Upper lobe of left lung (tissue), 6 donors: ENCODE measurements around the gene MFSD6. TPM values are rescaled to one million over a fixed set of nuclear protein-coding genes. Genes with fewer than 3 reads are reported as not detected.
"Not testable (repeated sequence)": the region's sequence is repeated elsewhere in the genome, so short reads cannot be mapped to it uniquely, and the experiment has no call there.

Experiments
- ATAC-seq, 2 donors: fragments of 200-7000 bp; cut with Tn5 transposase; one replicate each; pipeline ENCODE4 v1.9.1; 2022; ENCODE audit warnings: mild to moderate bottlenecking in 2 of 2, moderate library complexity in 2 of 2; ENCODE audit not compliant: low FRiP score in 2 of 2
- DNase-seq, 2 donors: peaks; one replicate each; pipeline ENCODE4 v3.0.0-alpha.2; 2019 to 2020
- H3K27ac ChIP-seq, 4 donors: fragments of 200-600 bp; sonication (generic); one replicate each; pipeline ENCODE4 v1.5.1; 2016 to 2019
- H3K27me3 ChIP-seq, 4 donors: fragments of 200-600 bp; sonication (generic); one replicate each; pipeline ENCODE4 v1.5.1; 2017 to 2019
- H3K36me3 ChIP-seq, 4 donors: fragments of 200-600 bp; sonication (generic); one replicate each; pipeline ENCODE4 v1.5.1; 2016 to 2019
- H3K4me1 ChIP-seq, 4 donors: fragments of 200-600 bp; sonication (generic); one replicate each; pipeline ENCODE4 v1.5.1; 2018 to 2019
- H3K4me3 ChIP-seq, 4 donors: fragments of 200-600 bp; sonication (generic); one replicate each; pipeline ENCODE4 v1.5.1; 2017 to 2019; ENCODE audit warnings: mild to moderate bottlenecking in 2 of 4, moderate library complexity in 1 of 4
- H3K9me3 ChIP-seq, 4 donors: fragments of 200-600 bp; sonication (generic); one replicate each; pipeline ENCODE4 v1.5.1; 2018 to 2019
- CTCF ChIP-seq, 6 experiments: fragments of 450-650 bp in 4 of 6; fragments of 200-600 bp in 2 of 6; sonication (generic) in 2 of 6; IDR thresholded peaks; one replicate each; pipeline ENCODE4 v1.5.1; 2016 to 2019; ENCODE audit warnings: antibody characterized with exemption in 6 of 6
- EP300 ChIP-seq, 4 donors: sonication (generic); formaldehyde crosslinking; IDR thresholded peaks; one replicate each; pipeline ENCODE4 v1.5.1; 2017; ENCODE audit warnings: antibody characterized with exemption in 4 of 4, control low read depth in 2 of 4
- POLR2A ChIP-seq, 4 donors: fragments of 450-650 bp; IDR thresholded peaks; one replicate each; pipeline ENCODE4 v1.5.1; 2016 to 2017; ENCODE audit warnings: antibody characterized with exemption in 4 of 4, mild to moderate bottlenecking in 2 of 4
- POLR2AphosphoS5 ChIP-seq, 2 donors: sonication (generic); formaldehyde crosslinking; IDR thresholded peaks; one replicate each; pipeline ENCODE4 v1.5.1; 2017; ENCODE audit warnings: antibody characterized with exemption in 2 of 2
- WGBS, 2 donors: methylation state at CpG; one replicate each; pipeline ENCODE4 v1.1.5; 2017 to 2018; 5-methylcytosine and 5-hydroxymethylcytosine counted together
- total RNA-seq, 6 donors: library from RNA; depleted of rRNA in 4 of 6; stranded (reverse); fragments of >200 nt in 4 of 6; gene quantifications; one replicate each; pipeline versions ENCODE4 v1.1.0 to v1.2.1, GENCODE V29; 2016 to 2021
- donor health status: DM: no; HTN: no; CAD: no; lungs with moderate emphysema.
- donor health status: DM: no; HTN: yes; CAD: no; lungs with severe emphysema.

Gene MFSD6
- total RNA-seq, 6 donors from 2014 or later, result 46.9 to 136 (median 80.4) TPM

GRCh38 chr2:190506666-190507065 lies 98.5 kb downstream of the MFSD6 start:
- H3K27ac ChIP-seq, result peak overlapping the region in 1 of 4 donors; percentile 22
- WGBS, 2 donors, result 62 to 63% methylated on average over 2 of the region's 2 CpGs

GRCh38 chr2:190507135-190507534 lies 99.0 kb downstream of the MFSD6 start:
- no peak for DNase-seq
- Histone ChIP-seq H3K27ac (no peak overlapping the region), H3K9me3 (no peaks in the 10 kb centered on the region), H3K4me3 (no peak overlapping the region), H3K36me3 (peaks cover 2 to 46% (median 3%) of the 10 kb centered on the region in 4 donors), H3K27me3 (no peaks in the 10 kb centered on the region), H3K4me1 (peaks cover 0 to 11% (median 3%) of the 10 kb centered on the region in 4 donors)
- 64 to 67% methylated on average over 4 of the region's 4 CpGs for WGBS, 2 donors
- ATAC-seq, result no peak
- TF ChIP-seq POLR2AphosphoS5 (IDR thresholded peaks at IDR 0.05), result no peak
- TF ChIP-seq CTCF (IDR thresholded peaks at IDR 0.05), result no peak
- no peak for TF ChIP-seq POLR2A (IDR thresholded peaks at IDR 0.05)
- TF ChIP-seq EP300 (IDR thresholded peaks at IDR 0.05), result no peak

More at GRCh38 chr2:190506666-190507065, 98.5 kb downstream of the MFSD6 start:
- Histone ChIP-seq H3K9me3 (no peaks in the 10 kb centered on the region), H3K4me3 (no peak overlapping the region), H3K27me3 (no peaks in the 10 kb centered on the region), H3K4me1 (peaks cover 0 to 11% (median 3%) of the 10 kb centered on the region in 4 donors), H3K36me3 (peaks cover 2 to 46% (median 3%) of the 10 kb centered on the region in 4 donors)
- TF ChIP-seq POLR2AphosphoS5 (IDR thresholded peaks at IDR 0.05) (no peak), EP300 (IDR thresholded peaks at IDR 0.05) (no peak), POLR2A (IDR thresholded peaks at IDR 0.05) (no peak), CTCF (IDR thresholded peaks at IDR 0.05) (no peak)
- ATAC-seq (no peak), DNase-seq (no peak)

- not testable (repeated sequence) for ATAC-seq, H3K4me3 ChIP-seq, H3K27ac ChIP-seq, DNase-seq, H3K27me3 ChIP-seq, H3K4me1 ChIP-seq, H3K9me3 ChIP-seq
- peaks cover 0 to 35% (median under 1%) of the 10 kb centered on the region in 4 donors for H3K36me3 ChIP-seq
- WGBS, 2 donors, result 80 to 97% methylated on average over 1 to 5 of the region's 5 CpGs
Observed at GRCh38 chr2:190509895-190510294, 101.7 kb downstream of the MFSD6 start.

GRCh38 chr2:190511104-190511503 lies 102.9 kb downstream of the MFSD6 start:
- Histone ChIP-seq H3K27ac (no peak overlapping the region), H3K9me3 (no peaks in the 10 kb centered on the region), H3K27me3 (no peaks in the 10 kb centered on the region), H3K4me3 (no peak overlapping the region), H3K4me1 (peaks cover 0 to 6% (median 2%) of the 10 kb centered on the region in 4 donors), H3K36me3 (peaks cover 0 to 26% (median 0%) of the 10 kb centered on the region in 4 donors)
- TF ChIP-seq POLR2A (IDR thresholded peaks at IDR 0.05) (no peak), CTCF (IDR thresholded peaks at IDR 0.05) (peak in 3 of 6 experiments; percentile 12 to 33 (median 31))
- ATAC-seq (no peak), DNase-seq (no peak)
- 61 to 72% methylated on average over 2 of the region's 2 CpGs for WGBS, 2 donors

- peaks cover 0 to 20% (median 0%) of the 10 kb centered on the region in 4 donors for H3K36me3 ChIP-seq
- WGBS, 2 donors, result 47 to 83% methylated on average over 4 to 5 of the region's 5 CpGs
- H3K27ac ChIP-seq, result peak overlapping the region in 1 of 4 donors; percentile 15
- no peak for ATAC-seq
- H3K9me3 ChIP-seq, result no peaks in the 10 kb centered on the region
- H3K27me3 ChIP-seq, result no peaks in the 10 kb centered on the region
- DNase-seq, result no peak
- H3K4me1 ChIP-seq, result peaks cover 0 to 4% (median 0%) of the 10 kb centered on the region in 4 donors
- no peak overlapping the region for H3K4me3 ChIP-seq
- TF ChIP-seq POLR2AphosphoS5 (IDR thresholded peaks at IDR 0.05) (no peak), CTCF (IDR thresholded peaks at IDR 0.05) (no peak), EP300 (IDR thresholded peaks at IDR 0.05) (no peak)
Observed at GRCh38 chr2:190512539-190513095, 104.5 kb downstream of the MFSD6 start.
